HL-60/S4 treated with retinoic acid at 250 ng/mL for 4 days and 3 days (cell line): Measurements from ENCODE around the gene PIK3C2G.

ENCODE experiments used
- in situ Hi-C: fragments of 300-500 bp; cut with MboI; formaldehyde crosslinking; loops from 2 replicates; pipeline ENCODE4 v1.7.0; 2022; ENCODE audit warnings: low sequenced_read_pairs

The PIK3C2G gene

GRCh38 chr12:18339633-18340032 lies 78.3 kb downstream of the PIK3C2G start:
- in situ Hi-C loops, result no loop called here

DNA sequence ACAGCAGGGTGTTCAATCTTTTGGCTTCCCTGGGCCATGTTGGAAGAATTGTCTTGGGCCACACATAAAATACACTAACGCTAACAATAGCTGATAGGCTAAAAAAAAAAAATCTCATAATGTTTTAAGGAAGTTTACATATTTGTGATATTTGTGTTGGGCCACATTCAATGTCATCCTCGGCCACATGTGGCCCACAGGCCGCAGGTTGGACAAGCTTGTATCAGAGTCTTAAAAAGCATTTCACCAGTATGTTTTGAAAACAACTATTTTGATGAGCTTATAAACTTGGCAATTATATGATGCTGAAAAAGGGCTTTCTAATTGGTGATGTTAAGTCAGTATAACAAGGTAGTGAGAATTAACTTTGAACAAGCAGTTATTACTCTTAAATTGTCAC lies 78.9 kb downstream of the PIK3C2G start:
- in situ Hi-C loops, result no loop called here

DNA sequence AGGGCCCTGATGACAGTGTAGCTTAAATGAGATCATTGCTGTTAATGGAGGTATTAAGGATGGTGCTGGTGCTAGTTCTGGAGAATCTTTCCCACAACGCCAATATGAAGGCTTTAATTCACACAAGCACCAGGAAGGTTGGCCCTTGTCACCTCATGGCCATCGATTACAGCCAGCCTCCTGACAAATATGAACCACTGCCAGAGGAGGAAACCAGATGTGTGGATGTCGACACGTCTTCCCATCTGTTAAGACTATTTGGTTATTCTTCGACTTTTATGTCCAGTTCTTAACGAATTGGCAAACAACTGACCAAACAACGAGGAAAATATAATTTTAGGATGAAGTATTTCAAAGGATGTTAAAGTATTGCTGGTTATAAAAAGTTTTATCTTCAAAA lies 79.5 kb downstream of the PIK3C2G start:
- in situ Hi-C loops, result no loop called here

DNA sequence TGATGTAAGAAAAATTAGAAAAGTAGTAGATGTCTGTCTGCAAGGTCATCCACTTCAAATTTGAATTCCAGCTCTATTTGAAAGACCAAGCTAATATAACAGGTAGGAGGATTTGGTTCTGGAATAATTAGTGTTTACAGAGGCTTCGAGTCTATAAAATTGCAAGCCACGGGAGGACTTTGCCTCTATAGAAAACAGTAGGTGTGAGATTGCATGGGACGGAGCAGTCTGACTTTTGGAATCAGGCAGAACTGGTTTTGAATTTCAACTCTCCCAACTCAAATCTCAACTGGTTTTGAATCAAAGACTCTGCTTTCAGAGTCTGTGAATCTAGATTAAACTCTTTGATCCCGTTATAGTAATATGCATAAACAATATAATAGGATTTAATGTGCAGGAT lies 82.4 kb downstream of the PIK3C2G start:
- in situ Hi-C loops, result no loop called here

DNA sequence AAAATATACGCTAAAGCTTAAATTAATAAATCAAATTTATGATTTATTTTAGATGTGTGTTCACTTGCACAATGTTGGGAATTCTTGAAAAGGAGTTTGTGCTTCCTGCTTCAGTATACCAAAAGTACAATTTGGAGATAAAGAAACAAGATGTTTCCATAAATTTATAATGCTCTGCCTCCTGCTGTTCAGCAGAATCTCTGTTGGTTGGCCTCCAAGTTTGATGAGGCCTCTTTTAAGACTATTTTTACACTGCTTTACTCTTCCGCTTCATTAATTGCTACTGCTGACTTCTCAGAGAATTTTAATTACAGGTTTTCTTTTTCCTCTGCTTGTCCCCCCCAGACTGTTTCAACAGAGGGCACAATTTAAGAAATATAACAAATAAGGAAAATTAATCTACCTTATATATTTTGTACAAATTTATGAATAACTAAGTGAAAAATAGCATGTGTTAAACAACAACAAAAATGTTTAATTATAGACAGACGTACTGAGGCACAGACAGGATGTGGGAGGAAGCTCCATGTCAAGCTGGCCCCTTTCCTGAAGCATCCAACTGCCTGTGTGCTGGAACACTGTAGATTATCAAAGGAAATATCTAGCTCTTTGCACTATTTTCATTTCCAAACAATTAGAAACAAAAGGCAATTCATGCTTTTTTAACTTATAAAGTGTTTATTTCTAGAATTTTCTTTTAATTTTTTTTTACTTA lies 83.9 kb downstream of the PIK3C2G start:
- in situ Hi-C loops, result no loop called here

DNA sequence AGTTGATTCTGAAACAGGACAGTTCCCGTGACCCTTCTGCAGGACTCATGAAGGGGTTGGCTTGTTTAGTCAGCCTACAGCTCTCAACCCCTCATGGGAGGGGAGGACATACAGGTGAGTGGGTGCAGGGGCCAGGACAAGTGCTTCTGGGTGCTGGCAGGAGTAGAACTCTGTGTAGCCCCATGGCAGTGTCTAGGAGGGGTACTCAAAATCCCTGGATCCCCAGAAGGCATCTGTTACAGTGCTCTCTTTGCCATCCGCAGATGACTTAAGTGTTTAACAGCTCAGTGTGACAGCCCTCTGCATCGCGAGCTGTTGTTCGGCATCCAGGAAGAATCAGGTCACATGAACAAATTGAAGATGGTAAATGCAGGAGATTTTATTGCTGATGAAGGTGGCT lies 91.0 kb downstream of the PIK3C2G start:
- in situ Hi-C loops, result no loop called here

- in situ Hi-C loops, result no loop called here
Observed at GRCh38 chr12:18355429-18355828, 94.1 kb downstream of the PIK3C2G start.

GRCh38 chr12:18358077-18358476 lies 96.8 kb downstream of the PIK3C2G start:
- in situ Hi-C loops, result no loop called here

GRCh38 chr12:18358930-18359329 lies 97.6 kb downstream of the PIK3C2G start:
- in situ Hi-C loops, result no loop called here

GRCh38 chr12:18361433-18361832 lies 100.1 kb downstream of the PIK3C2G start:
- in situ Hi-C loops, result no loop called here

DNA sequence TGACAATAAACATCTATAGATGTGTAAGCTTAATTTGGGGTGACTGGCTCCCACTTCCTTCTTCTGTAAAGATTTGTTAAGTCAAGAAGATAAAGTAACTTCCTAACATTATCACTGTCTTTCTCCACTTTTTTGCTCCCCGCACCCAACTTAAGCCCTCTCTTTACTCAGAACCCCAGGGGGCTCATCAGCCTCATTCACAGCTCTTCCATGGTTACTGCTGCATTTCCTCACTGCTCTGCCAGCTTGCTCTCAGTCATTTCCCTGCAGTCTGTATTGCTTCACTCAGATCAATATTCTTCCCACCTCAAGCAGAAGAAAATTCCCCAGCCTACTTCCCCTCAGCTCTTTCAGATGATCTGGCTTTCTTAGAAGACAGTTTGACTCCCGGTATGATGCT lies 102.0 kb downstream of the PIK3C2G start:
- in situ Hi-C loops, result no loop called here

- in situ Hi-C loops, result no loop called here
Observed at GRCh38 chr12:18368594-18368993, 107.3 kb downstream of the PIK3C2G start.

- in situ Hi-C loops, result no loop called here
Observed at GRCh38 chr12:18373181-18373580, 111.9 kb downstream of the PIK3C2G start.

- in situ Hi-C loops, result no loop called here
Observed at GRCh38 chr12:18375131-18375530, 113.8 kb downstream of the PIK3C2G start.

- in situ Hi-C loops, result no loop called here
Observed at GRCh38 chr12:18375583-18375982, 114.3 kb downstream of the PIK3C2G start.

DNA sequence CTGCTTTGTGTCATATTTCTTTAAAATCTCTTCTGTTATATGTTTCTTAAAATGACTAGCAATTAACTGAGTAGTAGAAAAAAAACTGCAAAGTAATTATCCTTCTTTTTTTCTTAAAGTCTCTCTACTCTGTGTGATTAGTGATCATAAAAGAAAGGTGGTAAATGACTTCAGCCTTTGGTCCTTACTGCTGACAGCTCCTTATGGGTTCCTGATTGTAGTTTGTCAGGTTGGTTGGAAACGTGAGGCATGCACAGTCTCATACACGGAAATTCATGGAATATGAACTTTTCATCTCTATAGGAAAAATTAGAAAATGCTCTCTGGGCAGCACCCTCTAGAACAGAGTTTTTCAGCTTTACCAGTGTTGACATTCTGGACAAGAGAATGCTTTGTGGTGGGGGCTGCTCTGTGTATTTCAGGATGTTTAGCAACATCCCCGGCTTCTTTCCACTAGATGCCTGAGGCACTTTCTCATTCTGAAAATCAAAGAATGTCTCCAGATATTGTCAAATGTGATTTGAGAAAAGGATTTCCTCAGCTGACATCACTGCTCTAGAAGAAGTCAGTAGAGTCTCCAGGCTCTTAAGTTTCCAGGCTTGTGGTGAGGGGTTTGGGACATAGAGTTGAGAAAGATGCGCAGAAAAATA lies 121.0 kb downstream of the PIK3C2G start:
- in situ Hi-C loops, result no loop called here

- in situ Hi-C loops, result no loop called here
Observed at GRCh38 chr12:18383203-18383602, 121.9 kb downstream of the PIK3C2G start.

DNA sequence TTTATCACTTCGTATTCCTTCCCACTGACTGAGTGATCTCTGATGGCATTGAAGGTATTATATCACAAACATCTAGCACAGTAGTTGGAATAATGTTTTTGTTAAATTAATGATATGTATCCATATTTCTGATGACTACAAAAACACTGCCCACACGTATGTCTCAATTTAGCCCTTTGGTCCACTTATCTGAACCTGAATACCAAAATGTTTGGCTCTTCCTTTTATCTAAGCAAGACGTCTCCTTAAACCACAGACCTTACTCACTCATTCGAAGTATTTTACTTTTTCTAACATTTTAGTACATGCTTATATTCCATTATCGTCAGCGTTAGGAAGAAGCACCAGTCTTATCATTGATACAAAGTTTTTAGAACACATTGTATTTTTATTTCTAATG lies 126.4 kb downstream of the PIK3C2G start:
- in situ Hi-C loops, result no loop called here

DNA sequence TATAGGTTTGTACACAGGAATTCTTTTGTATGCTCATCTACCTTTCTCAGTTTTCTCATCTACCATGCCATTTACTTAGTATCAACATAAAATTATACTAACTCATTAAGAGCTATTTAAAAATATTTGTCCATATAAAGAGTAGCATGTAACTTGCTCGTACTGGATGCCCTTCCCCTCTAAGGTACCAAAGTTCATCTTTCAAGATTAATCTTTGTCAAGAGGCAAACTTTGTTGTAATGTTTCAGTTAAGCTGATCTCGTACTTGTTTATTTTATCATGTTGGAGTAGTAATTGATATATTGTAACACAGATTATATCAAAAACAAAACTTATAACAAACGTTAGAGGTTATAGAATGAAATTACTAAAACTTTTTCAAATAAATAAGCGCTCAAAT lies 128.5 kb downstream of the PIK3C2G start:
- in situ Hi-C loops, result no loop called here

DNA sequence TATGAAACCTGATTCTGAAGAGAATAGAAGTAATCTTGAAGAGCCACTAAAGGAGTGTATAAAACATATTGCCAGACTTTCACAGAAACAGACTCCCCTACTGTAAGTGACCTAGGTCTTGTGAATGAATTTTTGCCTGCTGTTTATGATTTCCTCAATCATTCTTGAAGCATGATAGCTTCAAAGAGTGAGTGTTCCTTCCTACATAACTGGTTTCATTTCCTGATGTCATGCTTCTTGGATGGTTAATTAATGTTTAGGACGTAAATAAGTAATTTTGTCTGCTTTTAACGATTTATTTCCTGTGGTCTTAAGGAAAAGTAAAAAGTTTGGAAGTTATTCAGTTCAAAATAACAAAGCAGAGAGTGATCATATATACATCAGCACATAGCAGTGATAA lies 129.8 kb downstream of the PIK3C2G start:
- in situ Hi-C loops, result no loop called here

DNA sequence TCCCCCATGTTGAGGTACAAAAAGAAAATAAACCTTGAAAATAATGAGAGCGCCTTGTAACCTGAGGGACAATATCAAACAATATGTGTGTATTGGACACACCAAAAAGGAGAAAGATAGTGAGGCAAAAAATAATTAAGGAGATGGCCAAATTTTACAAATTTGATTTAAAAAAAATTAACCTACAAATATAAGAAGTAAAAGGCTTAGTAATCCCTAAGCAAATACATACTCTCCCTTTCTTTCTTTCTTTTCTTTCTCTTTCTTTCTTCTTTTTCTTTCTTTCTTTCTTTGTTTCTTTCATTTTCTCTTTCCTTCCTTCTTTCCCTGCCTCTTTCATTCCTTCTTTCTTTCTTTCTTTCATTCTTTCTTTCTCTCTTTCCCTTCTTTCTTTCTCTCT lies 133.4 kb downstream of the PIK3C2G start:
- in situ Hi-C loops, result no loop called here

DNA sequence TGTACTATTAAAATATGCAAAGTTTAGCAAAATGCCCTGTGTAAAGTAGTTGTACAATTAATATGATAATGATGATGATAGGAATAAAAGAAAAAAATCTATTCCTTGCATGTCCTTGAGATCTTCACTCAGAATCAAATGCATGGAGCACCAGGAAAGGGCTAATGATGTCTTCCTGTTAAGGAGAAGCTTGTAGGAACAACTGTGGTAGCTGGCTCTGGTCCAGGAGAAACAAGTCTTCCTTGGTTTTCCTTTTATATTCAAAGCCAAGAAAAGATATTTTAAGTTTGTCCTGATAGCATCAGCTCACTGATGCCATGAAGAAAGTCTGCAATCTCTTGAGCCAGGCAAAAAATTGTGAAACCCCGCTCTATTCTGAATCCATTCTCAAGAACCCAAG lies 138.9 kb downstream of the PIK3C2G start:
- in situ Hi-C loops, result no loop called here
